Measurements from ENCODE around the gene TYSND1. TPM values are rescaled to one million over a fixed set of nuclear protein-coding genes. Genes with fewer than 3 reads are reported as not detected.

Gene TYSND1
- polyA plus RNA-seq (2011; rRNA removed): 10.9 and 12.6 TPM in 2 replicates
- 15.0 and 20.4 TPM in 2 replicates for polyA plus RNA-seq (2012; cell fraction: cytosol; rRNA removed)
- 44.1 and 49.5 TPM in 2 replicates for polyA plus RNA-seq (2012; cell fraction: nucleus; rRNA removed)
- 16.6 to 20.7 TPM (median 20.0 TPM) in 3 replicates for polyA plus RNA-seq (2017; fragmentation: RNase III; extraction: RNeasy Plus Mini Kit Qiagen cat#74134 plus additional on column Dnase treatment)
- polyA minus RNA-seq (2011; rRNA and poly(A)+ RNA removed): 8.9 and 11.2 TPM in 2 replicates

- Histone ChIP-seq H3K4me1 (peaks cover 18% of the 10 kb centered on the region), H3K4me2 (peak within 1 kb of the TSS; percentile 99), H3K4me3 (peak within 1 kb of the TSS; percentile 79), H3K27ac (peak within 1 kb of the TSS; percentile 95 to 96), H3K9me3 (no peaks in the 10 kb centered on the region)
- POLR2A ChIA-PET: interaction anchor here (0.5 to 3.3 kb wide), 30 partner anchors 10 to 1448 kb away, joined by 3 to 52 read pairs (median 4); partner anchors contain the start of genes EIF4EBP2, PPA1 and SAR1A
- WGBS (ENCODE audit: missing lambda C conversion rate): 6% methylated on average over 36 of the region's 39 CpGs
- DNase-seq (ENCODE audit: low read depth in 1 of 2, low spot score in 1 of 2) (peak; percentile 98 to 99), FAIRE-seq (peak; percentile 43), ATAC-seq (peak; percentile 80 to 89)
- CTCF ChIA-PET: interaction anchor here (0.6 to 14.0 kb wide), 33 partner anchors 9 to 499 kb away, joined by 3 to 228 read pairs (median 4); partner anchors contain the start of gene SAR1A
- no peak for TF ChIP-seq ELK1 (IDR thresholded peaks at IDR 0.05; ENCODE audit: low read depth, low read length)
- TF ChIP-seq RNF2 (IDR thresholded peaks at IDR 0.05; ENCODE audit: borderline replicate concordance, low read depth): no peak
- TF ChIP-seq JUN (IDR thresholded peaks at IDR 0.05): peak in 1 of 2 experiments; percentile 52; a peak in 3 of 5 replicates
- no peak for TF ChIP-seq KDM1A (IDR thresholded peaks at IDR 0.05; ENCODE audit: low read depth)
- no peak for TF ChIP-seq RCOR1 (IDR thresholded peaks at IDR 0.05; ENCODE audit: low read depth, low read length)
- TF ChIP-seq CBX2 (IDR thresholded peaks at IDR 0.05; ENCODE audit: borderline replicate concordance, low read depth): no peak
- no peak for TF ChIP-seq MAFK (IDR thresholded peaks at IDR 0.05; ENCODE audit: partially characterized antibody)
- no peak for TF ChIP-seq KDM5A (IDR thresholded peaks at IDR 0.05)
- TF ChIP-seq ESRRA (IDR thresholded peaks at IDR 0.05; ENCODE audit: borderline replicate concordance, low read length): no peak
- no peak for TF ChIP-seq FOXS1 (CRISPR knock-in tag; IDR thresholded peaks at IDR 0.05)
- TF ChIP-seq PBX3 (IDR thresholded peaks at IDR 0.05): no peak
- TF ChIP-seq E2F6 (IDR thresholded peaks at IDR 0.05; ENCODE audit: borderline replicate concordance, low read depth): no peak
- TF ChIP-seq HDAC2 (IDR thresholded peaks at IDR 0.05): no peak
- peak; percentile 64 for TF ChIP-seq CTCF (IDR thresholded peaks at IDR 0.05)
- TF ChIP-seq RAD21 (conservative IDR thresholded peaks at IDR 0.05 in 1 of 2, IDR thresholded peaks at IDR 0.05 in 1 of 2): peak; percentile 55 to 73
- no peak for TF ChIP-seq HEYL (CRISPR knock-in tag; IDR thresholded peaks at IDR 0.05)
- peak; percentile 48; the same call in 1 of the 2 replicates for TF ChIP-seq MAX (IDR thresholded peaks at IDR 0.05)
- peak; percentile 25; the same call in 1 of the 2 replicates for TF ChIP-seq FOSL2 (IDR thresholded peaks at IDR 0.05)
- peak; percentile 90 for TF ChIP-seq FOSL2 (CRISPR knock-in tag; IDR thresholded peaks at IDR 0.05)
- TF ChIP-seq POLR2A (IDR thresholded peaks at IDR 0.05; ENCODE audit: low read length): peak; percentile 89
- TF ChIP-seq ZNF302 (CRISPR knock-in tag; IDR thresholded peaks at IDR 0.05): no peak
- TF ChIP-seq HMGXB4 (CRISPR knock-in tag; IDR thresholded peaks at IDR 0.05; ENCODE audit: borderline replicate concordance): 0 out of 2 replicates have a peak, but pooled peaks have one; percentile 21
- TF ChIP-seq TFCP2L1 (CRISPR knock-in tag; IDR thresholded peaks at IDR 0.05): peak; percentile 88; the same call in 1 of the 2 replicates
- peak; percentile 37; the same call in 1 of the 3 replicates for TF ChIP-seq SMC3 (IDR thresholded peaks at IDR 0.05)
- TF ChIP-seq MYC (IDR thresholded peaks at IDR 0.05; ENCODE audit: borderline replicate concordance, low read length): no peak
- TF ChIP-seq BHLHE40 (IDR thresholded peaks at IDR 0.05; ENCODE audit: low read depth, low read length): no peak
- TF ChIP-seq HOXB5 (CRISPR knock-in tag; IDR thresholded peaks at IDR 0.05): no peak
- no peak for TF ChIP-seq TP53 (CRISPR knock-in tag; IDR thresholded peaks at IDR 0.05)
- TF ChIP-seq NR3C1 (IDR thresholded peaks at IDR 0.05): no peak
- no peak for TF ChIP-seq CHD4 (IDR thresholded peaks at IDR 0.05; ENCODE audit: borderline replicate concordance)
- peak; percentile 81; the same call in 1 of the 3 replicates for TF ChIP-seq BCL3 (IDR thresholded peaks at IDR 0.05)
Measured at GRCh38 chr10:70146489-70147258, at the start of gene TYSND1. Gene TYSND1, minus strand, starts transcription at chr10:70146700. Its CDS starts 114 bp downstream, at chr10:70146586.

All from A549 (cell line).